Measurements from ENCODE around the gene ZNF276.
"Not testable (repeated sequence)": the region's sequence is repeated elsewhere in the genome, so short reads cannot be mapped to it uniquely, and the experiment has no call there.

DNA sequence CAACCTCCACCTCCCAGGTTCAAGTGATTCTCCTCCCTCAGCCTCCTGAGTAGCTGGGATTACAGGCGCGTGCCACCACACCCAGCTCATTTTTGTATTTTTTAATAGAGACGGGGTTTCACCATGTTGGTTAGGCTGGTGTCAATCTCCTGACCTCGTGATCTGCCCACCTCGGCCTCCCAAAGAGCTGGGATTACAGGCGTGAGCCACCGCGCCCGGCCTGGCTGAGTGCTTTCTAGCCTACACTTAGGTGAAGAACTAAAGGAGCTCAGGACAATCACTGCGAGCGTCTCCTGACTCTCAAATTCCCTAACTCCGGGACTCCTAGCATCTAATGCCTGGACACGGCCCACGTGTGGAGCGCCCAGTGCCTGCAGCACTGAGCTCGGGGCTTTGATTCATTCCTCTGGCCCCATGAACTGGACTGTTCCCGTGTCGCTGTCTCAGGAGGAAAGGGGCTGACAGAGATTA is 21.7 kb upstream of the ZNF276 start:
- TF ChIP-seq, protein P1, sequence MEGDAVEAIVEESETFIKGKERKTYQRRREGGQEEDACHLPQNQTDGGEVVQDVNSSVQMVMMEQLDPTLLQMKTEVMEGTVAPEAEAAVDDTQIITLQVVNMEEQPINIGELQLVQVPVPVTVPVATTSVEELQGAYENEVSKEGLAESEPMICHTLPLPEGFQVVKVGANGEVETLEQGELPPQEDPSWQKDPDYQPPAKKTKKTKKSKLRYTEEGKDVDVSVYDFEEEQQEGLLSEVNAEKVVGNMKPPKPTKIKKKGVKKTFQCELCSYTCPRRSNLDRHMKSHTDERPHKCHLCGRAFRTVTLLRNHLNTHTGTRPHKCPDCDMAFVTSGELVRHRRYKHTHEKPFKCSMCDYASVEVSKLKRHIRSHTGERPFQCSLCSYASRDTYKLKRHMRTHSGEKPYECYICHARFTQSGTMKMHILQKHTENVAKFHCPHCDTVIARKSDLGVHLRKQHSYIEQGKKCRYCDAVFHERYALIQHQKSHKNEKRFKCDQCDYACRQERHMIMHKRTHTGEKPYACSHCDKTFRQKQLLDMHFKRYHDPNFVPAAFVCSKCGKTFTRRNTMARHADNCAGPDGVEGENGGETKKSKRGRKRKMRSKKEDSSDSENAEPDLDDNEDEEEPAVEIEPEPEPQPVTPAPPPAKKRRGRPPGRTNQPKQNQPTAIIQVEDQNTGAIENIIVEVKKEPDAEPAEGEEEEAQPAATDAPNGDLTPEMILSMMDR (IDR thresholded peaks at IDR 0.05) = not testable (repeated sequence)
- not testable (repeated sequence) for TF ChIP-seq SIN3A (IDR thresholded peaks at IDR 0.05; ENCODE audit: borderline replicate concordance, insufficient read depth, low read depth, low read length)

Measured in Panc1 (cell line).